ENCODE measurements around the gene MYL2. TPM values are rescaled to one million over a fixed set of nuclear protein-coding genes. Genes with fewer than 3 reads are reported as not detected.

MYL2 gene, protein sequence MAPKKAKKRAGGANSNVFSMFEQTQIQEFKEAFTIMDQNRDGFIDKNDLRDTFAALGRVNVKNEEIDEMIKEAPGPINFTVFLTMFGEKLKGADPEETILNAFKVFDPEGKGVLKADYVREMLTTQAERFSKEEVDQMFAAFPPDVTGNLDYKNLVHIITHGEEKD
- not detected for total RNA-seq
- polyA plus RNA-seq, result 10 to 100 TPM in 2 of 3 donors, 1 to 10 TPM in 1; 4.2 to 22.8 (median 19.0) TPM

DNA sequence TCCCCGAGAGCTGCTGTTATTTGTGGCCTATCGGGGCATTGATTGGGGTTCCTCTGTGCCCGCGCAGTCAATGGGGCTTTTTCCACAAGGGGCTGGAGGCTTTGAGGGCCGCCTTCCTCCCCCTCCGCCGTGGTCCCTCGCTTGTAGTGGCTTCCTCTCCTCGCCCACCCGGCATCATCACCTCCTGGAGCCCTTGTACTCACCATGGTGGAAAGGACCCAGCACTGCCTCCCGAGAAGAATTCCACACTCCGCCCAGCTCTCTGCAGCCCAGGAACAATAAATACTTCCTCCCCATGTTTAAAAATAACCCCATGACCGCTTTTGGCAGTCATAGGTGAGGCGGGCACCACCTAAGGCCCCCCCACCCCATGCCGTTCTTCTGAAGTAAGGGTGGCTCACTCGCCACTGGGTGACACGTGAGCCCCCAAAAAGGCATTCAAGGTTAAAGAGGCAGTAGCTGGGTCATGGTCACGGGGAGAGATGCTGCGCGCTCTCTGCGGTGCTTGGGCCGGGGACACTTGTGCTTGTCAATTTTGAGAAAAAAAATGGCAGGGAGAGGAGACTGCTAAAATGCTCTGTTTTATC lies at the start of gene MYL2:
Gene MYL2 (minus strand): TSS at position 256 of the 587 bp plus-strand sequence. CDS start 50 bp downstream, at position 206.
- TF ChIP-seq EP300 (IDR thresholded peaks at IDR 0.05), result no peak
- TF ChIP-seq POLR2AphosphoS5 (IDR thresholded peaks at IDR 0.05), result no peak
- TF ChIP-seq CTCF (IDR thresholded peaks at IDR 0.05), result no peak
- no peak for TF ChIP-seq POLR2A (IDR thresholded peaks at IDR 0.05)
- Histone ChIP-seq H3K9me3 (no peaks in the 10 kb centered on the region), H3K4me1 (no peaks in the 10 kb centered on the region), H3K27me3 (peaks cover 0 to 17% (median 9%) of the 10 kb centered on the region in 3 donors), H3K4me3 (no peak within 1 kb of the TSS), H3K27ac (no peak within 1 kb of the TSS), H3K36me3 (no peaks in the 10 kb centered on the region)
- no peak for DNase-seq
- WGBS, 2 donors, result 62 to 72% methylated on average over 22 of the region's 22 CpGs
- intact Hi-C loops (cut with DNase I), result no loop called here

- intact Hi-C loops (cut with DNase I), result no loop called here
- 82 to 85% methylated on average over 23 of the region's 23 CpGs for WGBS, 2 donors
- Histone ChIP-seq H3K27me3 (peaks cover 0 to 27% (median 0%) of the 10 kb centered on the region in 3 donors), H3K36me3 (no peaks in the 10 kb centered on the region), H3K4me1 (no peaks in the 10 kb centered on the region), H3K9me3 (peaks cover 0 to 3% (median 0%) of the 10 kb centered on the region in 4 donors), H3K4me3 (no peak overlapping the region), H3K27ac (no peak overlapping the region)
- no peak for TF ChIP-seq CTCF (IDR thresholded peaks at IDR 0.05)
- DNase-seq, result no peak
Measured at GRCh38 chr12:110966081-110966760, 45.8 kb upstream of the MYL2 start.

DNA sequence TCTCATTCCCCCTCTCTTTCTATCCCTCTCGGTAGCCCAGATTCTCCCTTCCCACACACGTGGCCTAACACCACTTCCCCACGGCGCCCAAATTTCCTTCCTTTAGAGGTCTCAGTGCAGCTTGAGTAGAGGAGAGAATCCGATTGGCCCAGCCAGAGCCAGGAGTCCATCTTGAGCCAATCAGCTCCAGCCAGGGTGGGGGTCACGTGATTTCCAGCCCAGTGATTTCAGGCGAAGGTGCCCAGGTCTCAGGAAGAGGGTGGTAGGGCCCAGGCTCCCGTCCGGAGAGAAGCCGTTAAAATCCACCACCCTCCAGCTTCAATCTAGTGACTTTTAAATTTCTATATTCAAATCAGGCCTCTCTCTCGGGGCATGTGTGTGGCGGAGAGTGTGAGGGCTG lies 45.2 kb upstream of the MYL2 start:
- H3K9me3 ChIP-seq, result no peaks in the 10 kb centered on the region
- no peaks in the 10 kb centered on the region for H3K36me3 ChIP-seq
- H3K27me3 ChIP-seq, result peaks cover 0 to 27% (median 0%) of the 10 kb centered on the region in 3 donors
- H3K4me1 ChIP-seq, result no peaks in the 10 kb centered on the region
- DNase-seq, result no peak
- 76 to 77% methylated on average over 12 of the region's 12 CpGs for WGBS, 2 donors
- TF ChIP-seq POLR2AphosphoS5 (IDR thresholded peaks at IDR 0.05) (no peak), POLR2A (IDR thresholded peaks at IDR 0.05) (no peak), CTCF (IDR thresholded peaks at IDR 0.05) (no peak), EP300 (IDR thresholded peaks at IDR 0.05) (no peak)
- no peak overlapping the region for H3K27ac ChIP-seq
- no peak overlapping the region for H3K4me3 ChIP-seq
- intact Hi-C loops (cut with DNase I), result no loop called here

DNA sequence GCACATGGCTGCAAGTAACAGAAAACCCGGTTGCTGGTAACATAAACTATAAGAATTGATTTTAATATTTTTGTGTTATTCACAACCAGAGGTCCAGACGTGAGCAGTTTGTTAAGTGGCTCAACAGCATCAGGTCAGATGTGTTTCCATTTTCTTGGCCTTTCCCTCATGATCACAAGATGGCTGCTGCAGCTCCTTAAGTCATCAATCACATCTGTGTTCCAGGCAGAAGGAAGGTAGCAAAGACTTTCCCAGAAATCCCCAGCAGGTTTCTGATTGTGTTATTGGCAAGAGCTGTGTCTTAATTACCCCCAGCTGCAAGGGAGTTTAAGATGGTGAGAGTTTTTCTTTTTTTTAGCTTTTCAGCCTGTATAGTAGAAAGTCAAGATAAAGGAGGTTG lies 40.4 kb upstream of the MYL2 start:
- no peak for TF ChIP-seq CTCF (IDR thresholded peaks at IDR 0.05)
- intact Hi-C loops (cut with DNase I), result no loop called here
- no peak for DNase-seq
- Histone ChIP-seq H3K27ac (no peak overlapping the region), H3K4me1 (no peaks in the 10 kb centered on the region), H3K36me3 (no peaks in the 10 kb centered on the region), H3K27me3 (peaks cover 0 to 16% (median 0%) of the 10 kb centered on the region in 3 donors), H3K9me3 (no peaks in the 10 kb centered on the region), H3K4me3 (no peak overlapping the region)
- WGBS, 2 donors, result 86 to 92% methylated on average over 2 of the region's 2 CpGs
